ENCODE measurements around the gene ZNF70. TPM values are rescaled to one million over a fixed set of nuclear protein-coding genes. Genes with fewer than 3 reads are reported as not detected.

The ZNF70 gene
- total and polyA plus RNA-seq, 2 of the 4 experiments (the other 2 are of a cell fraction): 2.3 to 4.3 TPM

DNA sequence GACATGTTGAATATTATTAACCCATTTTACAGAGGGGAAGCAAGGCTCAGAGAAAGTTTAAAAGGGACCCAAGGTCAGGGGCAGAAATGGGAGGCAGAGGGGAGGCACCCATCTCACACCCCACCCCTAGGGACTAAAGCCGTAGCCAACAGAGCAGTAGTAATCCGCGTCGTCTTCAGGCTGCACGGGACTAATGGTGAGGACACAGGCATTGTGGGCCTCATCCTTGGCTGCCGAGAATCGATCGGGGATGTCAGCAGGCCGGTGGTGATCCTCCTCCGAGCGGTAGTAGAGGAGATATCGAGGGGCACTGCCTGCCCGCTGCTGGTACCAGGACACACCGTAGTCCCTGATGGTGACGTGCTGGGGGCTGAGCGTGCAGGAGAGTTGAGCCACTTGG is 1.8 kb upstream of the ZNF70 start:
- Histone ChIP-seq H3K18ac (ENCODE audit: low read depth, low read length) (no peak overlapping the region), H4K20me1 (ENCODE audit: insufficient read depth, low read length) (no peaks in the 10 kb centered on the region), H3K14ac (replicated peaks; ENCODE audit: low read depth, low read length) (no peak overlapping the region), H2AFZ (replicated peaks; ENCODE audit: low read length, poor library complexity) (peak overlapping the region; percentile 8), H2AK5ac (ENCODE audit: low read depth, low read length) (no peak overlapping the region), H3K36me3 (ENCODE audit: control insufficient read depth, insufficient read depth, low read length) (no peaks in the 10 kb centered on the region), H3K4me2 (ENCODE audit: low read depth, low read length) (no peak overlapping the region), H3K4ac (ENCODE audit: low read depth, low read length) (no peak overlapping the region), H3K9me3 (ENCODE audit: control insufficient read depth, insufficient read depth, low read length) (no peaks in the 10 kb centered on the region), H3K9ac (ENCODE audit: low read depth, low read length) (no peak overlapping the region), H3K56ac (ENCODE audit: extremely low read depth, insufficient read depth, low read length) (no peak overlapping the region), H4K91ac (ENCODE audit: insufficient read depth, low read depth, low read length) (no peak overlapping the region), H3K27ac (ENCODE audit: insufficient read depth, low read length) (no peak overlapping the region), H3K4me1 (ENCODE audit: control insufficient read depth, insufficient read depth, low read length) (peaks cover 4% of the 10 kb centered on the region), H4K5ac (ENCODE audit: low read depth, low read length) (no peak overlapping the region), H2BK20ac (ENCODE audit: low read depth, low read length) (no peak overlapping the region), H2BK120ac (ENCODE audit: low read depth, low read length) (no peak overlapping the region), H3K9me1 (ENCODE audit: insufficient read depth, low read length) (peaks cover 5% of the 10 kb centered on the region), H4K8ac (ENCODE audit: low read depth in 2 of 2, low read length in 2 of 2) (no peak overlapping the region), H2BK15ac (ENCODE audit: low read depth, low read length) (no peak overlapping the region), H2BK5ac (ENCODE audit: low read depth, low read length, poor library complexity, severe bottlenecking) (no peak overlapping the region), H2AK9ac (replicated peaks; ENCODE audit: low read depth, low read length, poor library complexity) (no peak overlapping the region), H3K27me3 (ENCODE audit: control insufficient read depth, insufficient read depth, low read length) (0 out of 2 replicates have a peak, but pooled peaks cover 1% of the 10 kb centered on the region), H3K4me3 (ENCODE audit: insufficient read depth, low read depth, low read length) (no peak overlapping the region), H3K79me1 (ENCODE audit: low read depth in 1 of 2, low read length in 2 of 2) (peaks cover 8 to 20% of the 10 kb centered on the region in 2 experiments; a peak in 3 of 4 replicates), H3K23ac (ENCODE audit: low read depth, low read length) (no peak overlapping the region)
- BruUV-seq (replicated peaks): no TSS peak
- DNase-seq (no peak), ATAC-seq (ENCODE audit: low read depth) (no peak)
- intact Hi-C loops (cut with micrococcal nuclease) (no loop called here), dilution Hi-C loops (cut with HindIII; ENCODE audit: low sequenced_read_pairs, unreplicated experiment) (no loop called here), in situ Hi-C loops (cut with MboI; ENCODE audit: low sequenced_read_pairs) (no loop called here)
- POLR2A ChIA-PET (ENCODE audit: unreplicated experiment): interaction anchor here (0.5 kb wide), 1 partner anchor 97 kb away, joined by 3 read pairs; no protein-coding TSS in a partner anchor
- WGBS, 2 experiments (ENCODE audit: extremely low coverage in 2 of 2, insufficient read length in 1 of 2): 87% methylated on average over 4 of the region's 16 CpGs; no CpG with 5 or more reads in 1 of the 2 experiments
- no peak for TF ChIP-seq RCOR1 (IDR thresholded peaks at IDR 0.05; ENCODE audit: insufficient replicate concordance, low read length)
- TF ChIP-seq MAZ (IDR thresholded peaks at IDR 0.05; ENCODE audit: borderline replicate concordance, low read depth, low read length): no peak
- TF ChIP-seq RFX5 (IDR thresholded peaks at IDR 0.05; ENCODE audit: low read depth, low read length): no peak
- TF ChIP-seq ELK1 (IDR thresholded peaks at IDR 0.05; ENCODE audit: borderline replicate concordance, low read depth, low read length): no peak
- TF ChIP-seq RAD21 (IDR thresholded peaks at IDR 0.05; ENCODE audit: low read length): no peak
- TF ChIP-seq BHLHE40 (IDR thresholded peaks at IDR 0.05; ENCODE audit: low read depth, low read length): no peak
- TF ChIP-seq FOS (IDR thresholded peaks at IDR 0.05; ENCODE audit: low read depth, low read length): no peak
- TF ChIP-seq CEBPB (IDR thresholded peaks at IDR 0.05; ENCODE audit: low read depth, low read length): no peak
- no peak for TF ChIP-seq MXI1 (IDR thresholded peaks at IDR 0.05; ENCODE audit: borderline replicate concordance, low read depth, low read length)
- TF ChIP-seq USF2 (IDR thresholded peaks at IDR 0.05; ENCODE audit: low read depth, low read length): no peak
- no peak for TF ChIP-seq SMC3 (IDR thresholded peaks at IDR 0.05; ENCODE audit: low read depth, low read length)
- no peak for TF ChIP-seq MAFK (IDR thresholded peaks at IDR 0.05; ENCODE audit: low read depth, low read length)
- TF ChIP-seq CHD1 (IDR thresholded peaks at IDR 0.05; ENCODE audit: low read depth, low read length): no peak
- no peak for TF ChIP-seq NFE2L2 (IDR thresholded peaks at IDR 0.05; ENCODE audit: low read depth, low read length)
- no peak for TF ChIP-seq POLR2A (IDR thresholded peaks at IDR 0.05; ENCODE audit: low read depth, low read length)
- CTCF ChIA-PET: no interaction called here

Data from IMR-90 (cell line).